Transverse colon (tissue), 4 donors: Measurements from ENCODE around the gene SUN1. TPM values are rescaled to one million over a fixed set of nuclear protein-coding genes. Genes with fewer than 3 reads are reported as not detected.

Experiments
- DNase-seq: peaks from one replicate; pipeline ENCODE4 v3.0.0-alpha.2; 2019
- H3K27ac ChIP-seq, 4 donors: fragments of 200-600 bp; sonication (generic); 2 replicates each; pipeline ENCODE4 v1.5.1; 2016 to 2018; ENCODE audit warnings: inconsistent platforms in 4 of 4
- H3K27me3 ChIP-seq: fragments of 200-600 bp; sonication (generic); 2 replicates; pipeline ENCODE4 v1.5.1; 2017; ENCODE audit warnings: inconsistent platforms
- H3K36me3 ChIP-seq, 4 donors: fragments of 200-600 bp; sonication (generic); 2 replicates each; pipeline ENCODE4 v1.5.1; 2017 to 2019; ENCODE audit warnings: inconsistent platforms in 4 of 4
- H3K4me1 ChIP-seq, 4 donors: fragments of 200-600 bp; sonication (generic); 2 replicates each; pipeline ENCODE4 v1.5.1; 2017 to 2020; ENCODE audit warnings: inconsistent platforms in 4 of 4
- H3K4me3 ChIP-seq, 4 donors: fragments of 200-600 bp; sonication (generic); 1 replicate in 1 of 4; 2 replicates in 3 of 4; pipeline versions ENCODE4 v1.5.1 to v1.6.1; 2017 to 2019; ENCODE audit warnings: inconsistent platforms in 4 of 4
- H3K9me3 ChIP-seq, 2 donors: fragments of 200-600 bp; sonication (generic); 2 replicates each; pipeline ENCODE4 v1.5.1; 2017 to 2019; ENCODE audit warnings: inconsistent platforms in 2 of 2
- EP300 ChIP-seq: sonication (generic); formaldehyde crosslinking; IDR thresholded peaks from one replicate; pipeline ENCODE4 v1.6.1; 2017; ENCODE audit warnings: antibody characterized with exemption, low read depth
- POLR2A ChIP-seq: fragments of 450-650 bp; IDR thresholded peaks from one replicate; pipeline ENCODE4 v1.6.1; 2016; ENCODE audit warnings: antibody characterized with exemption, mild to moderate bottlenecking, moderate library complexity
- POLR2AphosphoS5 ChIP-seq, 3 donors: sonication (generic); formaldehyde crosslinking; IDR thresholded peaks; one replicate each; pipeline ENCODE4 v1.6.1; 2016; ENCODE audit warnings: antibody characterized with exemption in 3 of 3
- WGBS, 2 donors: methylation state at CpG; one replicate each; pipeline ENCODE4 v1.1.5; 2018; ENCODE audit warnings: low coverage in 1 of 2; 5-methylcytosine and 5-hydroxymethylcytosine counted together
- in situ Hi-C, 4 donors: fragments of 200-750 bp; cut with MboI; loops; one replicate each; pipeline versions ENCODE4 v1.15.0 to v1.15.1; 2017; ENCODE audit warnings: low sequenced_read_pairs in 3 of 4, low pct_ligation_motif_present in 1 of 4, low pct_unique_long_range_greater_than_20kb in 1 of 4
- intact Hi-C: fragments of 100-400 bp; cut with DNase I; formaldehyde crosslinking; loops from one replicate; pipeline ENCODE4 v1.15.1; 2023; ENCODE audit warnings: low total_unique reads
- total RNA-seq, 4 donors: library from RNA; depleted of rRNA; stranded (reverse); fragments of >200 nt; gene quantifications; one replicate each; pipeline ENCODE4 v1.1.0, GENCODE V29; 2016
- TF ChIP-seq, protein P1 (sequence below), 5 experiments: fragments of 200-600 bp in 3 of 5; fragments of 450-650 bp in 2 of 5; sonication (generic) in 3 of 5; IDR thresholded peaks; 1 replicate in 2 of 5; 2 replicates in 3 of 5; pipeline ENCODE4 v1.5.1; 2016 to 2017; ENCODE audit warnings: antibody characterized with exemption in 5 of 5, inconsistent platforms in 3 of 5, mild to moderate bottlenecking in 2 of 5, moderate library complexity in 1 of 5

Gene SUN1
- total RNA-seq, 4 donors from 2014 or later, result 92.7 to 569 (median 162) TPM

DNA sequence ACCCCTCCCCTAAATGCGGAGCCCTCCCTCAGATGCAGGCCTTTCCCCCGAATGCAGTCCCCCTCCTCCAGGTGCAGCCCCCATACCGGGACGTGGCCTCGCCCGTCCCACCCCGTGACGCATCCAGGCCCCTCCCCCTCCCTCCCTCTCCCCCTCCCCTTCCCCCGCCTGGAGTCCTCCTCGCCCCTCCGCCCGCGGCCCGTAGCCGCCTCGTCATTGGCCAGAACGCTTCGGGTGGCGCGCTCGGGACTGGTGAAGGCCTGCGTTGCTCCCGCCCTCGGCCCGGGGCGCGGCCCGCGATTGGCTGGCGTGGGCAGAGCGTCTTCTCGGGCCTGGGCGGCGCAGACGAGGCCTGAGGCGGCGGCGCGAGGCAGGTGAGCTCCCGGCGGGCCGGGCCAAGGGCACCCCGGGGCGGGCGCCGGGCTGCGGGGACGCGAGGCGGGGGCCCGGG is 16.0 kb upstream of the SUN1 start:
- in situ Hi-C loops (no loop called here), intact Hi-C loops (no loop called here)
- Histone ChIP-seq H3K4me1 (peaks cover 15 to 50% (median 29%) of the 10 kb centered on the region in 4 donors), H3K4me3 (peak overlapping the region; percentile 45 to 99 (median 97)), H3K27ac (peak overlapping the region; percentile 92 to 96 (median 94)), H3K36me3 (no peaks in the 10 kb centered on the region), H3K27me3 (no peaks in the 10 kb centered on the region), H3K9me3 (no peaks in the 10 kb centered on the region)
- 0% methylated on average over 12 of the region's 51 CpGs; no CpG with 5 or more reads in 1 of the 2 donors for WGBS, 2 donors
- DNase-seq, result peak; percentile 98
- TF ChIP-seq, protein P1, sequence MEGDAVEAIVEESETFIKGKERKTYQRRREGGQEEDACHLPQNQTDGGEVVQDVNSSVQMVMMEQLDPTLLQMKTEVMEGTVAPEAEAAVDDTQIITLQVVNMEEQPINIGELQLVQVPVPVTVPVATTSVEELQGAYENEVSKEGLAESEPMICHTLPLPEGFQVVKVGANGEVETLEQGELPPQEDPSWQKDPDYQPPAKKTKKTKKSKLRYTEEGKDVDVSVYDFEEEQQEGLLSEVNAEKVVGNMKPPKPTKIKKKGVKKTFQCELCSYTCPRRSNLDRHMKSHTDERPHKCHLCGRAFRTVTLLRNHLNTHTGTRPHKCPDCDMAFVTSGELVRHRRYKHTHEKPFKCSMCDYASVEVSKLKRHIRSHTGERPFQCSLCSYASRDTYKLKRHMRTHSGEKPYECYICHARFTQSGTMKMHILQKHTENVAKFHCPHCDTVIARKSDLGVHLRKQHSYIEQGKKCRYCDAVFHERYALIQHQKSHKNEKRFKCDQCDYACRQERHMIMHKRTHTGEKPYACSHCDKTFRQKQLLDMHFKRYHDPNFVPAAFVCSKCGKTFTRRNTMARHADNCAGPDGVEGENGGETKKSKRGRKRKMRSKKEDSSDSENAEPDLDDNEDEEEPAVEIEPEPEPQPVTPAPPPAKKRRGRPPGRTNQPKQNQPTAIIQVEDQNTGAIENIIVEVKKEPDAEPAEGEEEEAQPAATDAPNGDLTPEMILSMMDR (IDR thresholded peaks at IDR 0.05), result no peak
- no peak for TF ChIP-seq EP300
- peak; percentile 55 for TF ChIP-seq POLR2A
- peak; percentile 91 to 96 (median 94) for TF ChIP-seq POLR2AphosphoS5 (IDR thresholded peaks at IDR 0.05)

DNA sequence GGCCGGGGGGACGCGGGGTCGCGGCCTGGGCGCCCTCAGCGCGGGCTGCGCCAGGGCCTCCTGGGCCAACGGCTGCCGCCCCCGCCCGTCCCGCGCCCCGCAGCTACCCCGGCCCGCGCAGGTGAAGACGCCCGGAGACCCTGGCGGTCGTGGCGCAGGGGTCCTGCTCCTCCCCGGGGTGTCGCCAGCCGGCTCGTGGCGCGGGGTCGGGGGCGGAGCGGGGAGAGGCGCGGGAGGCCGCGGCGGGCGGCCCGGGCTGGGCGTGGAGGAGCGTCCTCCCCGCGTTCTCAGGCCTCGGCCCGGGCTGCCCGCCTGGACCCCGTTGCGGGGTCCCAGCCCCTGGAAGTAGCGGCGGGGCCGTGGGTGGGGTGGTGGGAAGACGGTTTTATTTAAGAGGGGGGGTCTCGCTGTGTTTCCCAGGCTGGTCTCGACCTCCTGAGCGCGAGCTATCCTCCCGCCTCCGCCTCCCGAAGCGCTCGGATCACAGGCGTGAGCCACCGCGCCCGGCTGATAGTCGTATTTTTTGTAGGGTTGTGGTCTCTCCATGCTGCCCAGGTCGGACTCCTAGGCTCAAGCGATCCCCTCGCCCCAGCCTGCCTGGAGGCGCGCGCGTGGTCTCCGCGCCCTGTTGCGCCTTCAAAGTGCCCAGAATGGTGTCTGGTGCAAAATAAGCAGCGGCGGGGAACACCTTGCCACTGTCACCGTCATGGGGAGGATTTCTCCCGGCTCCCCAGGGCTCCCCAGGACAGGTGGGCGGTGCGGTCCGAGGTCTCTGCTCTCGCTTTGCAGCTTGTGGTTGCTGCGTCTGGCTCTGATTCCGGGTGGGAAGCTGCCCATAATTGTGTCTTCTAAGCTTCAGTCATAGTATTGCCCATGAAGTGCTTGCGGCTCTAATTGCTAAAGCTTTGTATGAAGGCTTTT is 15.3 kb upstream of the SUN1 start:
- Histone ChIP-seq H3K36me3 (no peaks in the 10 kb centered on the region), H3K27me3 (no peaks in the 10 kb centered on the region), H3K4me3 (peak overlapping the region; percentile 93 to 99 (median 97)), H3K27ac (peak overlapping the region; percentile 85 to 96 (median 93)), H3K9me3 (no peaks in the 10 kb centered on the region), H3K4me1 (peaks cover 17 to 56% (median 35%) of the 10 kb centered on the region in 4 donors)
- DNase-seq, result peak; percentile 37
- TF ChIP-seq EP300, result no peak
- no peak for TF ChIP-seq POLR2AphosphoS5 (IDR thresholded peaks at IDR 0.05)
- TF ChIP-seq, protein P1 (IDR thresholded peaks at IDR 0.05), result no peak
- TF ChIP-seq POLR2A, result peak; percentile 10
- in situ Hi-C loops (no loop called here), intact Hi-C loops (no loop called here)
- WGBS, 2 donors, result 0% methylated on average over 50 of the region's 88 CpGs; no CpG with 5 or more reads in 1 of the 2 donors

GRCh38 chr7:818031-818699 is 14.1 kb upstream of the SUN1 start:
- peak overlapping the region in 2 of 4 donors; percentile 94 to 96 for H3K27ac ChIP-seq
- TF ChIP-seq, protein P1 (IDR thresholded peaks at IDR 0.05), result peak; percentile 37 to 61 (median 51)
- TF ChIP-seq POLR2AphosphoS5 (IDR thresholded peaks at IDR 0.05) (no peak), POLR2A (no peak), EP300 (no peak)
- in situ Hi-C loops (no loop called here), intact Hi-C loops (no loop called here)
- H3K27me3 ChIP-seq, result no peaks in the 10 kb centered on the region
- WGBS, 2 donors, result 87 to 90% methylated on average over 6 to 7 of the region's 8 CpGs
- DNase-seq, result no peak
- no peaks in the 10 kb centered on the region for H3K9me3 ChIP-seq
- H3K36me3 ChIP-seq, result no peaks in the 10 kb centered on the region
- peak overlapping the region in 2 of 4 donors; percentile 98 to 99 for H3K4me3 ChIP-seq
- peaks cover 23 to 55% (median 41%) of the 10 kb centered on the region in 4 donors for H3K4me1 ChIP-seq

DNA sequence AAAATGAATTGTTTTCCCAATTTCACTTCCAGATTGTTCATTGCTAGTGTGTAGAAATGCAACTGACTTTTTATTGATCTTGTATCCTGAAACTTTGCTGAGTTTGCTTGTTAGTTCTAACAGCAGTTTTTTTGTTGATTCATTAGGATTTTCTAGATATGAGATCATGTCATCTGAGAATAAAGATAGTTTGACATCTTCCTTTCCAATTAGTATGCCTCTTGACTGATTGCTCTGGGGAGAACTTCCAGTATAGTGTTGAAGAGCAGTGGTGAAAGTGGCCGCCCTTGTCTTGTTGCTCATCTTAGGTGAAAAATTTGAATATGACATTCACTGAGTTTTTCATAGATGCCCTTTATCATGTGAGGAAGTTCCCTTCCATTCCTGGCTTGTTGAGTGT is 11.9 kb upstream of the SUN1 start:
- WGBS, 2 donors, result 82 to 88% methylated on average over 1 of the region's 1 CpG
- intact Hi-C loops (no loop called here), in situ Hi-C loops (no loop called here)
- TF ChIP-seq POLR2A (no peak), POLR2AphosphoS5 (IDR thresholded peaks at IDR 0.05) (no peak), EP300 (no peak)
- TF ChIP-seq, protein P1 (IDR thresholded peaks at IDR 0.05), result no peak
- Histone ChIP-seq H3K9me3 (no peaks in the 10 kb centered on the region), H3K4me1 (peaks cover 22 to 66% (median 46%) of the 10 kb centered on the region in 4 donors), H3K36me3 (no peaks in the 10 kb centered on the region), H3K27ac (peak overlapping the region in 2 of 4 donors; percentile 46 to 52), H3K27me3 (no peaks in the 10 kb centered on the region), H3K4me3 (no peak overlapping the region)
- DNase-seq, result no peak
